HG02870 (cell line): ENCODE data around the gene MADCAM1.
"Not testable (repeated sequence)": the region's sequence is repeated elsewhere in the genome, so short reads cannot be mapped to it uniquely, and the experiment has no call there.

Experiments
- ATAC-seq: cut with Tn5 transposase; IDR thresholded peaks from one replicate; pipeline ENCODE4 v1.9.1; 2021; ENCODE audit warnings: mild to moderate bottlenecking, moderate library complexity; ENCODE audit not compliant: unreplicated experiment

The MADCAM1 gene

DNA sequence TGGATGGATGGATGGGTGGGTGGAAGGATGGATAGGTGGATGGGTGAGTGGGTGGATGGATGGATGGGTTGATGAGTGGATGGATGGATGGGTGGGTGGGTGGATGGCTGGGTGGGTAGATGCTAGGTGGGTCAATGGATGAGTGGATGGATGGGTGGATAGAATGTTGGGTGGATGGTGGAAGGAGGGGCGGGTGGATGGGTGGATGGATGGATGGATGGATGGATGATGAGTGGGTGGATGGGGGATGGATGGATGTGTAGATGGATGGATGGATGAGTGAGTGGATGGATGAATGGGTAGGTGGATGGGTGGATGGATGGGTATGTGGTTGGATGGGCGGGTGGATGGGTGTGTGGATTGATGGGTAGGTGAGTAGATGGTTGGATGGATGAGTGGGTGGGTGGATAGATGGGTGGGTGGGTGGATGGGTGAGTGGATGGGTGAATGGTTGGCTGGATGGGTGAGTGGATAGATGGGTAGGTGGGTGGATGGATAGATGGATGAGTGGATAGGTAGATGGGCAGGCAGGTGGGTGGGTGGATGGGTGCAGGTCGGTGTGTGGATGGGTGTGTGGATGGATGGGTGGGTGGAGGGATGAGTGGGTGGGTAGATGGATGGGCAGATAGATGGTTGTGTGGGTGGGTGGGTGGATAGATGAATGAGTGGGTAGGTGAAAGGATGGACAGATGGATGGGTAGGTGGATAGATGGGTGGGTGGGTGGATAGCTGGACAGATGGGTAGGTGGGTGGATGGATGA, 31.1 kb upstream of the MADCAM1 start:
- ATAC-seq: no peak

DNA sequence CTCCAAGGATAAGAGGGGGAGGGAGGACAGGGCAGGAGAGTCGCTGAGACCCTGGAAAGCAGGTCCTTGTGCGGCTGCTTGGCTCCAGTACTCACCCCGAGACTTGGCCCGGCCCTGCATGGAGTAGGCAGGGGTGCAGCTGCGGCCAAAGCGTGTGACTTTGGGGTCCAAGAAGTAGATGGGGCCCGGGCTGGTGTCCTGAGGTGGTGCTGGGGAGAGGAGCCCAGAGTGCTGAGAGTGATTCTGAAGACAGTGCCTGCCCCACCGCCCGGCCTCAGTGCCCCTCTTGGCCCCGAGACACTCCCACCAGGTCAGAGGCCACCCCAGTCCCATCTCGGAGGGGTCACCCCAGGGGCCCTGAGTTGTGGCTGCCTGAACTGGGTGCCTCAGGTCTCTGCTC, 28.7 kb upstream of the MADCAM1 start:
- no peak for ATAC-seq

DNA sequence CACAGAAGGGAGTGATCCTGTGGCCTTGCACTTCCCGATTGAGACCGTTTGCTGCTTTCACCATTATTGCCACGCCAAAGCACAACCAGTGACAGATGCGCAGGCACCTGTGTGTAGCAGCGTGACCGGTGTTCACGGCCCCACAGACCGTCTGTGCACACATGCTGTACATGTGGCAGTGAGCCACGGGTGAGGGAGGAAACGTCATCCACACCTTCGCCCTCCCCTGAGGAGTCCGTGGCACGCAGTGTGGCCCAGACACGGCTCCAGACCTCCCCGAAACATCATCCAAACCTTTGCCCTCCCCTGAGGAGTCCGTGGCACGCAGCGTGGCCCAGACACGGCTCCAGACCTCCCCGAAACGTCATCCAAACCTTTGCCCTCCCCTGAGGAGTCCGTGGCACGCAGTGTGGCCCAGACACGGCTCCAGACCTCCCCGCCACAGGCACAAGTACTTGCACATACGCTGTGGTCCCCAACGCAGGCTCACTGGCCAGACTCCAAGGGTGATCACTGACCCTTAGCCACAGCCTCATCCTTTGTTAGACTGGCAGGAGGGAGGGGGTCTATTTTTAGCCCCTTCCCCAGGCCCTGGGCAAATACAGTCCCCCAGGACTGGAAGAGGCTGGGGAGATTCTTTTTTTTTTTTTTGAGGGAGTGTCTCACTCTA, 27.6 kb upstream of the MADCAM1 start:
- ATAC-seq: no peak

DNA sequence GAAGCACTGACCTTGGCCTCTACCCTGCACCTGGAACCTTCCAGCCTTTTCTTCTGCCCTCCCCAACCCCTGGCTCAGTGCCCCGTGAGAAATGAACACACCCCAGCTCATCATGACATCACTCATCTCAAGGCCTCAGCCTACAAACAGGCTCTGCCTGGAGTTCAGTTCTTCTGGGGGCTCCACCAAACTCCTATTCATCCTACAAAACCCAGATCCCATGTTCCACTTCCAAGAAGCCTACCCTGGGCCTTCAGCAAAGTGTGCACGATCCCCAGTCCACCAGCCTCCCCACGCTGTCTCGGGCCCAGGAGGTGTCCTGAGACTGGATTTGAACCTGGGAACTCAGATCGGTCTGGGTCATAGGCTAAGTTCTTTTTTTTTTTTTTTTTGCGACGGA, 26.5 kb upstream of the MADCAM1 start:
- ATAC-seq: no peak

DNA sequence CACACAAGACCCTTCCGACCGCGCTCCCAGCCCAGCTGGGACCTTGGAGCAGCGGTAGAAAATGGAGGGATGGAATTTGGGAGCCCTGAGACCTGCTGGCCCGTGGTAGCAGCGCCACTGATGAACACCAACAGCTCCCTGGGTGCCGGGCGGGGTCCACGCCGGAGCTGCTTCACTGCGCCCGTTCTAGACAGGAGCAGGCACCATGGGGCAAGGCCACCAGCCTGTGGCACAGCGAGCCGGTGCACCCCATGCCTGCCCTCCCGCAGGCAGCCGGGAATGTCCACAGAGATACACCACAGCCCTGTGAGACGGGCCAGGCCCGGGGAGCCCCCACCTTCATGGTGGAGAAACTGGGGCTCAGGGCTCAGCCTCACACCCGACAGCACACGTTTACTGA, 25.6 kb upstream of the MADCAM1 start:
- ATAC-seq: no peak

DNA sequence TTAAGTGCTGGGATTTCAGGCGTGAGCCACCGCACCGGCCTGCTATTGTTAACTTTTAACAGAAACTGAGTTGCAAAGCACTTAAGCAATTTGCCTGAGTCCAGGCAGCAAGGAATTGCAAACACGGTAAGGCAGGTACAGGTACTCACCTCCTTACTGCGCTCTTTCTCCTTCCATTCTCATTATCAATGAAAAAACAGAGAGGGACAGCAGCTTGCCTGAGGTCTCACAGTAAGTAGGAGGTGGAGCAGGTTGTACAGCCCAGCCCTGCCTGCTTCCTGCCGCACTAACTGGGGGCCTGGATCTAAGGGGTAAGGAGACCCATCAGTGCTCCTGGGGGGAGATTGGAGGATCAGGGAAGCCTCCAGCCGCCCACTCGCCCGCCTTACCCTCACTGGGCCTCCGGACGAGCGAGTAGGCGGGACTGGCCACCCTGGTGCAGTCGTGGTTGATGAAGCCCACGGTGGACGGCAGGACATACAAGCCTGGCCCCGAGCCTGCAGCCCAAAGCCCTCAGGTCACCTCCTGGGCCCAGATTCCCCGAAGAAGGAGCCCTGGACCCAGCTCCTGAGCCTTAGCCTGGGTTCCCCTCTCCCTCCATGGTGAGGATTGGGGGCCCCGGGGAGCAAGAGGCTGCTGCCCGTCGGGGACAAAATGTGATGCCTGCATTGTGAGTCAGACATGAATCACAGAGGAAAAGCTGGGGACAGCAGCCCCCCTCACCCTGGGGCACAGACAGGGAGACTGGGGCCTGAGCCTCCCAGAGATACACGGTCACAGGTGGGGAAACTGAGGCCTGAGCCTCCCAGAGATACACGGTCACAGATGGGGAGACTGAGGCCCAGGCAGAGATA, 24.1 kb upstream of the MADCAM1 start:
- no peak for ATAC-seq

DNA sequence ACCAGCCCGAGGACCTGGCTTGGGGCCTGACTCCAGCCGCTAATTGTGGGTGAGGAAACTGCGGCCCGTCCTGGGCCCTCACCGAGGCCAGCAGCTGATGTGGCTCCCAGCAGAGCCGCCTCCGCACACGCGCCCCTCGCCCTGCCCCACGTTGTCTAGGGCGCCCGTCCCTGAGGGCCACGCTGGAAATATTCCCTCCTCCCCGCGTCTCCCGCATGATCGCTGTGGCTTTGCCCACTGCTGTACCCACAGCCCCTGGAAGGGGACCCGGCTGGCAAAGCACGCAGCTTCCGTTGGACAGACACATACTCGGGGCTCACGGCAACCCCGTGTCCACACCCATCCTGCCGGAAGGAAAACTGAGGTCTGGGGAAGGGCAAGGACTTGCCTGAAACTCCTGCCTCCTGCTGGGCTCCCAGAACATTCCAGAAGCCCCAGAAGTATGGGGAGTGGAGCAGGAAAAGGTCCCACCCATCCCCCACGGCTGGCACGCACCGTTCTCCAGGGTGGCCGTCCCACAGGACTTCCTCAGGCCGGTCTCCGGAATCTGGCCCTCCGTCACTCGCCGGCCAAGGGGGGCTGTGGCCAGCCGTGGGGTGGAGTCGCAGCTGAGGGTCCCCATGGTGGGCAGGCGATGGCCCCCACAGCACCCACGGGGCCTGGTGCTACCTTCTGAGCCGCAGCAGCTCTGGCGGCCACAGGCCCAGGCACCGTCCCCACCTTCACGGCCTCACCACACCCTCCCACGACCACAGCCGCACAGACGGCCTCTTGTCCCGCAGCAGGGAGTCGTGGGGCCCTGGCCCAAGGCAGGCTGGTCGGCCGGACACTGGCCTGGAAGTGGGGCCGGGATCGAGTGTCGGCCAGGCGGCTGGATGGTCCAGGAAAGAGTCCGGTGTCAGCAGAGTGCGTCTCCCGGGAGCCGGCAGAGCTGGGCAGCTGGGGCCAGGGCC, 21.9 kb upstream of the MADCAM1 start:
- ATAC-seq: no peak

DNA sequence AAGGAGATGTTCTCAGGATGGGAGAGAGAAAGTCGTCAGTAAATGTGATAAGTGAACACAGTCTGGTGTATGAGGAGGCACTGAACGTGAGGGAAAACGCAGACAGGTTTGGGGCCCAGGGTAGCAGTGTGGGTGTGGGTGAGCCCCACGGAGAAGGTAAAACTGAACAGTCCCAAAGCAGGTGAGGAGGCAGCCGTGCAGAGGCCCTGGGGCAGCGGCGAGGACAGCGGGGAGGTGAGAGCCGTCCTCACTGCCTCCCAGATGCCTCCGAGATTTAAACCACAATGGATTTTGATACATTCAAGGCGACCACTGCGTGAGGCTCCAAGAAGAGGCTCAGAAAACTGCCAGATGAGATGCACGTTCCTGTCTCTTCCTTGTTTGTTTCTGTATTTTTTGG, 20.9 kb upstream of the MADCAM1 start:
- ATAC-seq: no peak

DNA sequence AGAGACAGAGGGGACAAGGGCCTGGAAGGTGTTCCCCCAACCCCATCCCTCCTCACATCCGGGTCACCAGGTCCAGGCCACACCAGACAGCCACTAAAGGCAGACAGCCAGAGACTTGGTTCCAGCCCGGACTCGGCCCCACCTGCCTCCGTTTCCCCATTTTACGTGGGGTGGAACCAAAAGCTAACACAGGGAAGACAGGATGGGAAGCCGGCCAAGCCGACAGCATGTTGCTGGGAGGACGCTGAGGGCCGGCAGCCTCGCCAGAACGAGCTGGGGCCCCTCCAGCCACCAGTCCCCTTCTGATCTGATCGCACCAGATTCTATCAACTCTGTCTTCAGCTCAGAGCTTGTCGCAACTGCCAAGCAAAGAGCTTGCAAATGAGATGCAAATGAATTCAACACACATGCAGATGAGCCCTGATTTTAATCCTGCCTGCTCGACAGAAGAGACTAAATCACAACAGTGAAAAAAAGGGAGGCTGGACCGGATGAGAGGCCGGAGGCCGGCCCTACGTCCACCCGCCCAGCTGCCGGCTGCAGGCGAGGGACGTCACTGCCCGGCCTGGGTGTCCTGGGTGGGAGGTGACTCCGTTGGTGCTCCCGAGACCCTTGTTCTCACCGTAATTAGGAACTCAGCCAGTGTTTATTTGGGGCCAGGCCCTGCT, 17.9 kb upstream of the MADCAM1 start:
- no peak for ATAC-seq

DNA sequence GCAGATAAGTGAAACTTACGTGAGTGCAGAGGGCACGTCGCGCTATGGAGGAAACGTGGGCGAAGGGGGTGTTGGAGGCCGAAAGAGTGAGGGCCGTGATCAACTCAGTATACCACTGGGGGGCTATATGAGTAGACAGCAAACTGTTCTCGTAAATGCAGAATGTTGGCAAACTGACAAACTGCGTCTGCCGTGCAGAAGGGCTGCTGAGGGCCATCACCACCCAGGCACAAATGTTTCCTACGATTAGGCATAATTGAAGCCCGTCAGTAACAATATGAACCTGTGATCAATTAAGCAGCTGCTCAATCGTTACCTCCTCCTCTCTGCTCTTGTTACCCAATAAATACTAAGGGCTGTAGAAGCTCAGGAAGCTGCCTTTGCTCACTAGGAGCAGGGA, 17.3 kb upstream of the MADCAM1 start:
- no peak for ATAC-seq

DNA sequence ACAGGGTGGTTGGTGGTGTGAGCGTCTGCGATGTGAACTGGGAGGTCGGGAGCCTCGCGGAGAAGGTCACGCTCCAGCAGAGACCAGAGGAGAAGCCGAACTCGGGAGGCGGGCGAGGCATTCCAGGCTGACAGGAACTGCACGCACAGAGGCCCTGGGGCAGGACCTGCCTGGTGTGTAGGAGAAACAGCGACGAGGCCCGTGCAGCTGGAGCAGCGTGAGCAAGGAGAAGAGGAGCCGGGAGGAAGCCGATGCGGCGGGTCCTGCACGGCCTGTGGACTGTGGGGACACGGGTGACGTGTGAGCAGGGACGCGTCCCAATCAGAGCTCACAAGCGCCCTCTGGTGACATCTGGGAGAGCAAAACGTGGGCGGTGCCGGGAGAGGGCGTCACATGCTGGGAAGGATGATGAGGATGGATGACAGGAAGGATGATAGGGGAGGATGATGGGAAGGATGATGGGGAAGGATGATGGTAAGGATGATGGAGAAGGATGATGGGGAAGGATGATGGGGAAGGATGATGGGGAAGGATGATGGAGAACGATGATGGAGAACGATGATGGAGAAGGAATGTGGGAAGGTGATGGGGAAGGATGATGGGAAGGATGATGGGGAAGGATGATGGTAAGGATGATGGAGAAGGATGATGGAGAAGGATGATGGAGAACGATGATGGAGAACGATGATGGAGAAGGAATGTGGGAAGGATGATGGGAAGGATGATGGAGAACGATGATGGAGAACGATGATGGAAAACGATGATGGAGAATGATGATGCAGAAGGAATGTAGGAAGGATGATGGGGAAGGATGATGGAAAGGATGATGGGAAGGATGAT, 16.1 kb upstream of the MADCAM1 start:
- ATAC-seq: no peak

DNA sequence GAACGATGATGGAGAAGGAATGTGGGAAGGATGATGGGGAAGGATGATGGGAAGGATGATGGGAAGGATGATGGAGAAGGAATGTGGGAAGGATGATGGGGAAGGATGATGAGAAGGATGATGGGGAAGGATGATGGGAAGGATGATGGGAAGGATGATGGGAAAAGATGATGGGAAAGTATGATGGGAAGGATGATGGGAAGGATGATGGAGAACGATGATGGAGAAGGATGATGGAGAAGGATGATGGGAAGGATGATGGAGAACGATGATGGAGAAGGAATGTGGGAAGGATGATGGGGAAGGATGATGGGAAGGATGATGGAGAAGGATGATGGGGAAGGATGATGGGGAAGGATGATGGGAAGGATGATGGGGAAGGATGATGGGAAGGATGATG, 15.2 kb upstream of the MADCAM1 start:
- ATAC-seq: not testable (repeated sequence)

DNA sequence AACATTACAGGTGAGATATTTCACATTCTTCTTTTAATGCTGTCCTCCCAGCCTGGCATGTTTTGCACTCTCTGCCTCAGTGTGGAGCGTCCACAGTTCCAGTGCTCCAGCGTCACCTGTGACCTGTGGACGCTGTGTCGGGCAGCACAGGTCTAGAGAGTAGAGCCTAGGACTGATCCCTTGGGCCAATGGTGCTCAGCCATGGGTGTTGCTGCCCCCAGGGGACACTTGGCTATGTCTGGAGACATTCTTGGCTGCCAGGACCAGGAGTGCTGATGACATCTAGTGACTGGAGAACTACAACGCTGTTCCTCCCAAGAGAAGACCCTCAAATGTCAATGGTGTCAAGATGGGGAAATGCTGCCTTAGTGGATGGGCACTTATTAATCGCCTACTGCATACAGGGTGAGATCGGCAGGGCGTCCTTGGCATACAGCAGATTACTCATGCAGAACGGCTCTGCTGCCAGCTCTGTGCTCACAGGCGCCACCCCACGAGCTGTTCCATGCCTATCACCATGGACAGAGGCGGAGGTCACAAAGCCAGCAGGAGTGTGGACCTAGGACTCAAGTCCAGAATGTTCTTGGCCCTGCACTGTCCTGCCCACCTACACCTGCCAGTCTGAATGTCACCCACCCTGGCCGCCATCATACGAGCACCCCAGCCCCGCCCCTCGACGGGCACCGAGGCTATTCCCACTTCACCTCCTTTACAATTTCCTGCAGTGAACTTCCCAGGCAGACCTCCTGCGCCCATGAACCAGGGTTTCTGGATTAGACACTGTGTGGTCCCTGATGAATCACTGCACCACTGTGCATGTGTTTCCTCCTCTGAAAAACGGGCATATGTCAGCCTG, 13.9 kb upstream of the MADCAM1 start:
- ATAC-seq: no peak

DNA sequence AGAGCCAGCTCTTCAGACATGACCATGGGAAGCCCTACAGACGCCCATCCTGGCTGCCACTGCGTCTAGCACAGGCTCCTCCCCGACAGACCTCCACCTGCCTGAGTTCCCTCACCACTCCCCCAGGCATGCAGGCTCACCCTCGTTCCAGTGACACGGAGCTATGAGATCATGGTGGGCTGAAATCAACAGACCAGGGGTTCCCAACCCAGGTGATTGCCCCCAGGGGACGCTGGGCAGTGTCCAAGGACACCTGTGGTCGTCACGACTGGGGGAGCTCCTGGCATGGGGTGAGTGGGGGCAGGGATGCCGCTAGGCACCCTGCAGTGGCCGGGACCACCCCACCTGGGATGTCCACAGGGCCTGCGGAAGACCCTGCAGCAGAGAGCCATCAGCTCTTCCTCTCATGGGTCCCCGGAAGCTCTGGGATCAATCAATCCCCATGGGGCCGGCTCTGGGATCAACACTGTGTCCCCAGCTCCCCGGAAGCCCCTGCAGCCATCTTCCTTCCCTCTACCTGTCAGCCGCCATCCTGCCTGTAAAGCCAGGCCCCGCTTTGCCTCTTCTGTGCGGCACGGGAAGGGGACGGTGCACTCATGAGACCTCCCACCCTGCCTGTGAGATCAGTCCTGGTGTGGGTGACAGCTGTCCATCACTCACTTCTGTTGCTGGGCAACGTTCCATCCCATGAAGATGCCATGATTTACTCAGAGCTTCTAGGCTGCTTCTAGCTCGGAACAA, 12.8 kb upstream of the MADCAM1 start:
- no peak for ATAC-seq

DNA sequence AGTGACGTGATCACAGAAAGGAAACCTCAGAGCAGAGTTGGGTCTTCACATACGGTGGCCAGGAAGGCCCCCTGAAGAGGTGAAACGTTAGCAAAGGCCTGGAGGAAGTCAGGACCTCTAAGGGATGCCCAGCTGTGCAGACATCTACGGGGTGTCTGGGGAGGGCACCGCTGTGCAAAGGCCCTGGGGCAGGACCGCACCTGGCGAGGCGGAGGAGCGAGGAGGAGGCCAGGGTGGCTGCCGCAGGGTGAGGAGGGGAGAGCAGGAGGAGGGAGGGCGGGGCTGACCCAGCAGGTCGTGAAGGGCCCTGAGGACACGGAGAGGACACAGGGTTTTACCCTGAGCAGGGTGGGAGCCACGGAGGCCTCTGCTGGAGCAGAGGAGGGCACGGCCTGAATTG, 11.8 kb upstream of the MADCAM1 start:
- no peak for ATAC-seq

DNA sequence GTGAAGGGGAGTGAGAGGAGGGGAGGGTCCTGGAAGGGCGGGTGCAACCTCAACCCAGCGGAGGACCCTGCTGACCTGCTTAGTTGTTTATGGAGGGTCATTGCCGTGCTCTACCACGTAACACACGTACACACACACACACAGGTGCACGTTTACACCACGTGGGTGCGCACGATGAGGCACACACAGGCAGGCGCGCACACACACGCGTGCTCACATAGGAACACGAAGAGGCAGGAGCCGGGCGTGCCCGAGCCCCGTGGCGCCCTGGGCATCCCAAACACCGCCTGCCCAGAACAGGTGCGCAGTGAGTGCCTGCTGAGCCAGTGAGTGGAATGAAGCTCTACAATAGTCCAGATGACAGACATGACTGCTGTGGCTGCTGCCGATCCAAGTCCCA, 11.2 kb upstream of the MADCAM1 start:
- ATAC-seq: no peak

DNA sequence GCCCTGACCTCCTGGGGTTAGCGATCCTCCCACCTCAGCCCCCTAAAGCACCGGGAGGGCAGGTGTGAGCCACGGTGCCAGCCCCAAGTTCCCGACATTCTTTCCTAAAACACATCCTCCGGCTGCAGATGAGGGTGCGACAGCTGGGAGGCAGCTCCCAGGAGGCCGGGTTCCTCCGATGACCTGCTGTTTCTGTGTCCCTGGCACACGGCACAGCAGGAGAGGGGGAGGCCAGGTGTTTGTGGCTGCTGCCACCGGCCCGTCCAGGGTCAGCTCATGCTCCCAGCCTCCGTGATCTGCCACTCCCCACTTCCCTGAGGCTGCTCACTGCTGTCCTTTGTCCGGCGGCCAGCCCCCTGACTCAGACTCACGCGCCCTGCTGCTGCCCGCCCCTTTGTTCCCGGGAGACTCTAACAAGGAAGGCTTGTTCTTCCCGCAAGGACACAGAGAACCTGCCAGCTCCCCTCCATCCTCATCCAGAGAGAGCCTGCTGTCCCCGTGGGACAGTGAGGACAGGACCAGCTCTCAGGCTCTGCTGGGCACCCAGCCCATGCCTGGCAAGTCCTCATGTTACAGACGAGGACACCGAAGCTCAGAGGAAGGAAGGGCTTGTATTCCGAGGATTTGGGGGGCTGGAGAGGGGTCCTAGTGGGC, 10.6 kb upstream of the MADCAM1 start:
- ATAC-seq: no peak
